Tibial nerve (tissue), 4 donors: ENCODE data around the gene FOXRED2. TPM values are rescaled to one million over a fixed set of nuclear protein-coding genes. Genes with fewer than 3 reads are reported as not detected.

Source experiments
- DNase-seq, 2 donors: peaks; one replicate each; pipeline ENCODE4 v3.0.0-alpha.2; 2019; ENCODE audit warnings: low spot score in 2 of 2
- H3K27ac ChIP-seq, 4 donors: fragments of 200-600 bp; sonication (generic) in 3 of 4; one replicate each; pipeline ENCODE4 v1.5.1; 2017 to 2019; ENCODE audit warnings: mild to moderate bottlenecking in 1 of 4
- H3K27me3 ChIP-seq, 2 donors: fragments of 200-600 bp; sonication (generic) in 1 of 2; one replicate each; pipeline versions ENCODE4 v1.5.1 to v1.6.0; 2017 to 2019
- H3K36me3 ChIP-seq, 3 donors: fragments of 200-600 bp; sonication (generic); one replicate each; pipeline ENCODE4 v1.5.1; 2018 to 2019
- H3K4me1 ChIP-seq, 4 donors: fragments of 200-600 bp; sonication (generic) in 3 of 4; one replicate each; pipeline ENCODE4 v1.5.1; 2017 to 2019
- H3K4me3 ChIP-seq, 4 donors: fragments of 200-600 bp; sonication (generic) in 3 of 4; one replicate each; pipeline ENCODE4 v1.5.1; 2017 to 2019; ENCODE audit warnings: mild to moderate bottlenecking in 1 of 4, moderate library complexity in 1 of 4
- H3K9me3 ChIP-seq, 4 donors: fragments of 200-600 bp; sonication (generic) in 3 of 4; one replicate each; pipeline ENCODE4 v1.5.1; 2017 to 2019
- CTCF ChIP-seq, 5 experiments: fragments of 200-600 bp in 3 of 5; fragments of 450-650 bp in 2 of 5; sonication (generic) in 3 of 5; IDR thresholded peaks; one replicate each; pipeline ENCODE4 v1.5.1; 2016 to 2019; ENCODE audit warnings: antibody characterized with exemption in 5 of 5, mild to moderate bottlenecking in 3 of 5, moderate library complexity in 2 of 5
- EP300 ChIP-seq, 2 donors: sonication (generic); formaldehyde crosslinking; IDR thresholded peaks; one replicate each; pipeline ENCODE4 v1.6.1; 2017; ENCODE audit warnings: antibody characterized with exemption in 2 of 2, mild to moderate bottlenecking in 1 of 2
- POLR2A ChIP-seq, 2 donors: fragments of 450-650 bp; IDR thresholded peaks; one replicate each; pipeline ENCODE4 v1.6.1; 2017; ENCODE audit warnings: antibody characterized with exemption in 2 of 2, mild to moderate bottlenecking in 2 of 2, moderate library complexity in 2 of 2
- WGBS, 2 donors: methylation state at CpG; one replicate each; pipeline ENCODE4 v1.1.5; 2018; 5-methylcytosine and 5-hydroxymethylcytosine counted together
- total RNA-seq, 4 donors: library from RNA; depleted of rRNA; stranded (reverse); fragments of >200 nt; gene quantifications; one replicate each; pipeline ENCODE4 v1.1.0, GENCODE V29; 2016

The FOXRED2 gene
- total RNA-seq, 4 donors from 2014 or later = 3.1 to 13.7 (median 13.1) TPM

GRCh38 chr22:36449596-36450175 is 57.2 kb downstream of the FOXRED2 start:
- Histone ChIP-seq H3K27me3 (no peaks in the 10 kb centered on the region), H3K36me3 (no peaks in the 10 kb centered on the region), H3K27ac (peak overlapping the region in 1 of 4 donors; percentile 66), H3K9me3 (peaks cover 0 to 4% (median 0%) of the 10 kb centered on the region in 4 donors), H3K4me1 (peaks cover 0 to 29% (median 11%) of the 10 kb centered on the region in 4 donors), H3K4me3 (no peak overlapping the region)
- DNase-seq = no peak
- TF ChIP-seq POLR2A (IDR thresholded peaks at IDR 0.05) (no peak), CTCF (IDR thresholded peaks at IDR 0.05) (no peak), EP300 (IDR thresholded peaks at IDR 0.05) (peak in 1 of 2 donors; percentile 35)
- WGBS, 2 donors = 64 to 66% methylated on average over 11 of the region's 11 CpGs

- Histone ChIP-seq H3K9me3 (peaks cover 0 to 4% (median 0%) of the 10 kb centered on the region in 4 donors), H3K27me3 (no peaks in the 10 kb centered on the region), H3K27ac (no peak overlapping the region), H3K4me1 (peaks cover 0 to 24% (median 9%) of the 10 kb centered on the region in 4 donors), H3K36me3 (no peaks in the 10 kb centered on the region), H3K4me3 (no peak overlapping the region)
- 100% methylated on average over 2 of the region's 2 CpGs for WGBS, 2 donors
- TF ChIP-seq POLR2A (IDR thresholded peaks at IDR 0.05) = no peak
- DNase-seq = no peak
These were observed 59.2 kb downstream of the FOXRED2 start for GRCh38 chr22:36447632-36448031.

- no peak for TF ChIP-seq CTCF (IDR thresholded peaks at IDR 0.05)
- no peak for TF ChIP-seq EP300 (IDR thresholded peaks at IDR 0.05)
- TF ChIP-seq POLR2A (IDR thresholded peaks at IDR 0.05) = no peak
- Histone ChIP-seq H3K27me3 (no peaks in the 10 kb centered on the region), H3K4me3 (no peak overlapping the region), H3K27ac (peak overlapping the region in 2 of 4 donors; percentile 0 to 42), H3K9me3 (peaks cover 0 to 4% (median 0%) of the 10 kb centered on the region in 4 donors), H3K36me3 (no peaks in the 10 kb centered on the region), H3K4me1 (peaks cover 0 to 10% (median 0%) of the 10 kb centered on the region in 4 donors)
- WGBS, 2 donors = 28 to 31% methylated on average over 8 of the region's 8 CpGs
- DNase-seq = no peak
These were observed 61.6 kb downstream of the FOXRED2 start for GRCh38 chr22:36445158-36445668.

- WGBS, 2 donors = 70 to 80% methylated on average over 8 of the region's 8 CpGs
These were observed 63.6 kb downstream of the FOXRED2 start for GRCh38 chr22:36443198-36443770.

GRCh38 chr22:36442506-36443197 is 64.2 kb downstream of the FOXRED2 start:
- H3K4me3 ChIP-seq = no peak overlapping the region
- peaks cover 0 to 4% (median 0%) of the 10 kb centered on the region in 4 donors for H3K9me3 ChIP-seq
- DNase-seq = no peak
- H3K4me1 ChIP-seq = peaks cover 0 to 10% (median 0%) of the 10 kb centered on the region in 4 donors
- no peaks in the 10 kb centered on the region for H3K27me3 ChIP-seq
- no peak for TF ChIP-seq POLR2A (IDR thresholded peaks at IDR 0.05)
- no peak for TF ChIP-seq EP300 (IDR thresholded peaks at IDR 0.05)
- TF ChIP-seq CTCF (IDR thresholded peaks at IDR 0.05) = no peak
- no peaks in the 10 kb centered on the region for H3K36me3 ChIP-seq
- H3K27ac ChIP-seq = no peak overlapping the region
- WGBS, 2 donors = 90 to 93% methylated on average over 12 of the region's 12 CpGs

More at GRCh38 chr22:36443198-36443770, 63.6 kb downstream of the FOXRED2 start:
- Histone ChIP-seq H3K4me1 (peaks cover 0 to 10% (median 0%) of the 10 kb centered on the region in 4 donors), H3K4me3 (no peak overlapping the region), H3K36me3 (no peaks in the 10 kb centered on the region), H3K9me3 (peaks cover 0 to 4% (median 0%) of the 10 kb centered on the region in 4 donors), H3K27ac (no peak overlapping the region), H3K27me3 (no peaks in the 10 kb centered on the region)
- no peak for DNase-seq
- TF ChIP-seq CTCF (IDR thresholded peaks at IDR 0.05) (no peak), POLR2A (IDR thresholded peaks at IDR 0.05) (no peak), EP300 (IDR thresholded peaks at IDR 0.05) (no peak)
